Activated B cell treated with CpG ODN at 0.5 μM for 24 hours (primary cell): ENCODE measurements around the gene SP6. TPM values are rescaled to one million over a fixed set of nuclear protein-coding genes. Genes with fewer than 3 reads are reported as not detected.

Experiments
- ATAC-seq: fragments of 200-7000 bp; cut with Tn5 transposase; one replicate; pipeline ENCODE4 v1.10.0; 2021; ENCODE audit warnings: low read depth, mild to moderate bottlenecking, moderate library complexity
- CTCF ChIA-PET: fragments of 350-600 bp; sonication (Branson Sonifier 250); formaldehyde crosslinking; loops from one replicate; lab custom pipeline; 2021; ENCODE audit warnings: antibody characterized with exemption; lab: Charles Lee
- POLR2A ChIA-PET: fragments of 350-600 bp; sonication (Branson Sonifier 250); formaldehyde crosslinking; loops from one replicate; lab custom pipeline; 2021; ENCODE audit warnings: antibody characterized with exemption; lab: Charles Lee
- DNase-seq: peaks from one replicate; pipeline ENCODE4 v3.0.0; 2022
- H3K27ac Mint-ChIP-seq: one replicate; pipeline ENCODE4 v1.8.0; 2020; ENCODE audit warnings: mixed read lengths
- H3K27me3 Mint-ChIP-seq: one replicate; pipeline ENCODE4 v1.8.0; 2021; ENCODE audit warnings: mixed read lengths
- H3K36me3 Mint-ChIP-seq: one replicate; pipeline ENCODE4 v1.8.0; 2021; ENCODE audit warnings: low read depth, mixed read lengths
- H3K4me1 Mint-ChIP-seq: one replicate; pipeline ENCODE4 v1.8.0; 2021; ENCODE audit warnings: mixed read lengths
- H3K4me3 Mint-ChIP-seq: one replicate; pipeline ENCODE4 v1.8.0; 2020; ENCODE audit warnings: mild to moderate bottlenecking, mixed read lengths
- H3K9me3 Mint-ChIP-seq: one replicate; pipeline ENCODE4 v1.8.0; 2020; ENCODE audit warnings: mixed read lengths
- intact Hi-C: fragments of 100-400 bp; cut with micrococcal nuclease; formaldehyde crosslinking; loops from one replicate; pipeline ENCODE4 v1.15.1; 2024
- total RNA-seq: library from RNA; stranded (reverse); gene quantifications from 2 replicates; pipeline ENCODE4 v1.2.3, GENCODE V29; 2022
- TF ChIP-seq, protein P1 (sequence below): fragments of 200-600 bp; IDR thresholded peaks from one replicate; pipeline ENCODE4 v1.8.0; 2022; ENCODE audit warnings: antibody characterized with exemption, mild to moderate bottlenecking

The SP6 gene
- total RNA-seq, 1 donor from 2014 or later, result 0.09 TPM

DNA sequence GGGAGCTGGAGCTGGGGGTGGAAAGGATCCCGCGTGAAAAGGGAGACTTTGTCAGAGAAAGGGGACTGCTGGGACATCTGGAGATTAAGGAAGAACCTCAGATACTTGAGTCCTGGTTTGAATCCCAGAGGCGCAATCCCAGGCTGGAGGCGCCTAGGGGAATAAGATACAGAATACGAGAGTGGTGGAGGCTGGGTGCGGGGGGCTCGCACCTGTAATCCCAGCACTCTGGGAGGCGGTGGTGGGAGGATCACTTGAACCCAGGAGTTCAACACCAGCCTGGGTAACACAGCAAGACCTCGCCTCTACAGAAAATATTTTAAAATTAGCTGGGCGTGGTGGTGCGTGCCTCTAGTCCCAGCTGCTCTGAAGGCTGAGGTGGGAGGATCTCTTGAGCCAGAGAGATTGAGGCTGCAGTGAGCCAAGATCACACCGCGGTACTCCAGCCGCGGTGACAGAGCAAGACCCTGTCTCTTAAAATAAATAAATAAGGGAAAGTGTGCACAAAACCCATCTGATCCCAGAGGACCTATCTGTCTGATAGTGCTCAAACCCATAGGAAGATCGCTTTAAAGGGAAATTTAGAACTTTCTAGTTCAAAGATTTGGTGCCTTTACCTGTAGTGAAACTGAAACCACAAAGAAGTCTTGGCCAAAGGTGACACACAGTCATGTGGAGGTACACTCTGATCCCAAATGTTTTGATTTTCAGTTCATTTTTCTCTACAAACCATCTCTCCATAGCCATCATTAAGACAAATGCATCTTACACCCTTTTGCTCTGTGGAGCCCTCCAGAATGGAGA lies 9.3 kb downstream of the SP6 start:
- Mint-ChIP-seq H3K27ac (peak overlapping the region; percentile 79), H3K9me3 (no peaks in the 10 kb centered on the region), H3K4me3 (peak overlapping the region; percentile 98), H3K36me3 (peaks cover 4% of the 10 kb centered on the region), H3K27me3 (peaks cover 17% of the 10 kb centered on the region), H3K4me1 (peaks cover 23% of the 10 kb centered on the region)
- ATAC-seq (no peak), DNase-seq (no peak)
- intact Hi-C loops, result loop anchor here (1.0 to 10.0 kb wide), 8 partner anchors 10 to 773 kb away; partner anchors contain the start of genes HOXB7, HOXB8, LRRC46 and MRPL10
- ChIA-PET POLR2A (interaction anchor here (0.7 to 3.1 kb wide), 12 partner anchors 10 to 192 kb away, joined by 3 to 50 read pairs (median 3); partner anchors contain the start of genes CDK5RAP3, KPNB1, LRRC46 and MRPL10), CTCF (interaction anchor here (0.9 to 7.6 kb wide), 16 partner anchors 9 to 175 kb away, joined by 3 to 207 read pairs (median 4); partner anchors contain the start of genes CDK5RAP3, LRRC46, MRPL10 and OSBPL7)
- TF ChIP-seq, protein P1, sequence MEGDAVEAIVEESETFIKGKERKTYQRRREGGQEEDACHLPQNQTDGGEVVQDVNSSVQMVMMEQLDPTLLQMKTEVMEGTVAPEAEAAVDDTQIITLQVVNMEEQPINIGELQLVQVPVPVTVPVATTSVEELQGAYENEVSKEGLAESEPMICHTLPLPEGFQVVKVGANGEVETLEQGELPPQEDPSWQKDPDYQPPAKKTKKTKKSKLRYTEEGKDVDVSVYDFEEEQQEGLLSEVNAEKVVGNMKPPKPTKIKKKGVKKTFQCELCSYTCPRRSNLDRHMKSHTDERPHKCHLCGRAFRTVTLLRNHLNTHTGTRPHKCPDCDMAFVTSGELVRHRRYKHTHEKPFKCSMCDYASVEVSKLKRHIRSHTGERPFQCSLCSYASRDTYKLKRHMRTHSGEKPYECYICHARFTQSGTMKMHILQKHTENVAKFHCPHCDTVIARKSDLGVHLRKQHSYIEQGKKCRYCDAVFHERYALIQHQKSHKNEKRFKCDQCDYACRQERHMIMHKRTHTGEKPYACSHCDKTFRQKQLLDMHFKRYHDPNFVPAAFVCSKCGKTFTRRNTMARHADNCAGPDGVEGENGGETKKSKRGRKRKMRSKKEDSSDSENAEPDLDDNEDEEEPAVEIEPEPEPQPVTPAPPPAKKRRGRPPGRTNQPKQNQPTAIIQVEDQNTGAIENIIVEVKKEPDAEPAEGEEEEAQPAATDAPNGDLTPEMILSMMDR, result no peak

DNA sequence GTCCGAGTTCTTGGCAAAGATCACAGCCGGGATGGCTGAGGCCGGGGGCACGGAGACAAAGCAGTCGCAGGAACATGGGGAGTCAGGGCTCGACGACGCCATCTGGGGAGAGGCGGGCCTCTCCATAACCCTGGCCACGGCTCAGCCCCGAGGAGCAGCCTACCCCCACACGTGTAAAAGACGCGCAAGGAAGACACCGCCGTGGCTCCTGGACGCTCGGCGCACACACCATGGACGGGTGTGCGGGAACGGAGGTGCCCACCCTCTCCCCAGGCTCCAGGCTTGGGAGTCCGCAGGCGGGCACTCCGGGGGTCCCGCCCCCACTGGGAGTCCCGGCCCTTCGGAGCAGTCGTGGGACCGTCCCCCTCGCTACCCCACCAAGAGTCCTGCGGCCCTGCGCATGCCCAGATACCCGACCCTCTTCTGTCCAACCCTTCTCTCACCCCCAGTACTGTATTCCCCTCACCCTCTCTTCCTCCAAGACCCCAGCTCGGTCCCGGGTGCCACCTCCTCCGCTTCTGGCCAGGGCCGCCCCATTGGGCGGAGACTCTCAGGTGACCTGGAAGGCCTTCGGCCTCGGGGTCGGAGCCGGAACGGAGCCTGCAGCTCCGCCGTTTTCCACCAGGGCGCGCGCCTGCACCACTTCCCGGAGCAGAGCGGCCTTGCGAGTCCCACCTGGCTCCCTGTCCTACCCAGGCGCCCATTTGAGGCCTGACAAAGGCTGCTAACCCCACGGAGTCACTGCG lies 10.0 kb downstream of the SP6 start, which contains the start of gene SCRN2:
SCRN2 (minus strand) TSS at position 532 of the 746 bp plus-strand sequence; CDS start at position 102, 430 bp downstream.
- ChIA-PET CTCF (interaction anchor here (0.9 to 7.6 kb wide), 16 partner anchors 10 to 176 kb away, joined by 3 to 207 read pairs (median 4); partner anchors contain the start of genes CDK5RAP3, LRRC46, MRPL10 and OSBPL7), POLR2A (interaction anchor here (0.6 to 3.1 kb wide), 13 partner anchors 9 to 1375 kb away, joined by 3 to 50 read pairs (median 3); partner anchors contain the start of genes CDK5RAP3, KPNB1, LRRC46 and MRPL10)
- Mint-ChIP-seq H3K36me3 (peaks cover 4% of the 10 kb centered on the region), H3K4me3 (peak within 1 kb of the TSS; percentile 98), H3K27me3 (peaks cover 16% of the 10 kb centered on the region), H3K4me1 (peaks cover 23% of the 10 kb centered on the region), H3K9me3 (no peaks in the 10 kb centered on the region), H3K27ac (peak within 1 kb of the TSS; percentile 79)
- intact Hi-C loops, result loop anchor here (1.0 to 10.0 kb wide), 8 partner anchors 10 to 774 kb away; partner anchors contain the start of genes HOXB7, HOXB8, LRRC46 and MRPL10
- peak; percentile 94 for ATAC-seq
- TF ChIP-seq, protein P1, result peak; percentile 61
- peak; percentile 91 for DNase-seq

DNA sequence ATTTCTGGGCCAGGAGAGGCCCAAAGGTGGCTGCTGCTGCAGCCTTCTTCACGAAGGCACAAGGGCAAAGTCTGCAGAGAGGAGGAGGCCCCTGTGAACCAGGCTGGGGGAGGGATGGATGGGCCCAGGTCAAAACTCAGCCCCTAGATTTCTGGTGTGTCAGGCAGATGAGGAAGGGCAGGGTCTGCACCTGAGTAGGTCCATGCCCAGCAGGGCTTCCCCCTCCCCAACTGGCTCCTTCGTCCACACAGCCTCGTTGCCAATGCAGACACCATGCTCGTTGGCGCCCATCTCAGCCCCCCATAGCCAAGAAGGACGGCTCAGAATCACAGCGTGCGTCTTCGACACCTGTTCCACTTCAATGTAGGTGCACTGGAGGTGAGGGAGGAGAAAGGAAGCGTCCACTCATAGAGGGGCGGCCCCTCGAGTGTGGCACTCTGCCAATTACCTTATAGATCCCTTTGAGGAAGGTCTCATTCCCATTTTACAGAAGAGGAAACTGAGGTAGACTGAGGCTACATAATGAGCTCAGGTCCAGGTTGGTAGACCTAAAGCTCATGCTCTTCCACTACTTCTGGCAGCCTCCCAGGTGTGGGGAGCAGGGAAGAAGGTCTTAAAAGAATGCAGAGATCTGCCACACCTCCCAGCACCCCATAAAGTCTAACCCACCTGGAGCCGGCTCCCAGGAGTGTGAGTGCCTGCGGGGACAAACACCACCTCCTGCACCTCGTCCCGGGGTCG lies 10.8 kb downstream of the SP6 start:
- H3K27ac Mint-ChIP-seq, result no peak overlapping the region
- H3K27me3 Mint-ChIP-seq, result peaks cover 12% of the 10 kb centered on the region
- peak overlapping the region; percentile 98 for H3K4me3 Mint-ChIP-seq
- TF ChIP-seq, protein P1, result no peak
- peaks cover 23% of the 10 kb centered on the region for H3K4me1 Mint-ChIP-seq
- no peak for DNase-seq
- ATAC-seq, result no peak
- H3K36me3 Mint-ChIP-seq, result peaks cover 4% of the 10 kb centered on the region
- ChIA-PET POLR2A (interaction anchor here (1.0 to 3.1 kb wide), 5 partner anchors 8 to 56 kb away, joined by 3 to 50 read pairs (median 22); partner anchors contain the start of genes LRRC46, MRPL10, OSBPL7 and SP2), CTCF (interaction anchor here (0.9 to 7.6 kb wide), 10 partner anchors 10 to 131 kb away, joined by 3 to 207 read pairs (median 4); partner anchors contain the start of genes CDK5RAP3, OSBPL7, SP2 and SP6)
- intact Hi-C loops, result loop anchor here (2.0 to 10.0 kb wide), 2 partner anchors 101 to 775 kb away; partner anchors contain the start of genes HOXB7, HOXB8 and PNPO
- no peaks in the 10 kb centered on the region for H3K9me3 Mint-ChIP-seq

DNA sequence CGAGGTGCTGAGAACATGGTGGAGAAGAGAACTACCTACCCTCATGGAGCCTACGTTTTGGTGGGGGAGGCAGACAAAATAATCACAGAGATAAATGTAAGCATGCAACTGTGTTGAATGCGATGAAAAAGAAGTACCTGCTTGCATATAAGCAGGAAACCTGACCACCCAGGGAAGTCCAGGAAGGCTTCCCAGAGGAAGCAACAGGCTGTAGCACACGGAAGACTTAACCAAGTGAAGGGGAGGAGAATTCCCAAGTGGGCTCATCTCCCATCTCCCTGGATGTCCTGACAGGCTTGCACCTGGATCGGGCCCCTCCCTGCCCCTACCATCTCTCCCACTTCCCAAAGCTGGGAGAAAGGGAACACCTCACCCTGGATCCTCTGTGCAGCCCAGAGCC lies 11.9 kb downstream of the SP6 start:
- Mint-ChIP-seq H3K27ac (no peak overlapping the region), H3K9me3 (no peaks in the 10 kb centered on the region), H3K4me3 (no peak overlapping the region), H3K36me3 (peaks cover 4% of the 10 kb centered on the region), H3K27me3 (peaks cover 3% of the 10 kb centered on the region), H3K4me1 (peaks cover 23% of the 10 kb centered on the region)
- ChIA-PET POLR2A (interaction anchor here (0.6 to 3.1 kb wide), 3 partner anchors 51 to 108 kb away, joined by 3 to 50 read pairs (median 22); partner anchors contain the start of gene SP2), CTCF (interaction anchor here (7.6 kb wide), 1 partner anchor 52 kb away, joined by 207 read pairs; the partner anchor contains the start of gene SP2)
- DNase-seq, result no peak
- TF ChIP-seq, protein P1, result no peak
- no peak for ATAC-seq
- intact Hi-C loops, result no loop called here
